Fibroblast of skin of right biceps (primary cell): ENCODE data around the gene DUOX1.
A peak's percentile ranks its signal among the peaks of the same experiment; 100 is the strongest.

Experiments
- DNase-seq: peaks from one replicate; pipeline ENCODE4 v3.0.0-alpha.2; 2013

Gene DUOX1

DNA sequence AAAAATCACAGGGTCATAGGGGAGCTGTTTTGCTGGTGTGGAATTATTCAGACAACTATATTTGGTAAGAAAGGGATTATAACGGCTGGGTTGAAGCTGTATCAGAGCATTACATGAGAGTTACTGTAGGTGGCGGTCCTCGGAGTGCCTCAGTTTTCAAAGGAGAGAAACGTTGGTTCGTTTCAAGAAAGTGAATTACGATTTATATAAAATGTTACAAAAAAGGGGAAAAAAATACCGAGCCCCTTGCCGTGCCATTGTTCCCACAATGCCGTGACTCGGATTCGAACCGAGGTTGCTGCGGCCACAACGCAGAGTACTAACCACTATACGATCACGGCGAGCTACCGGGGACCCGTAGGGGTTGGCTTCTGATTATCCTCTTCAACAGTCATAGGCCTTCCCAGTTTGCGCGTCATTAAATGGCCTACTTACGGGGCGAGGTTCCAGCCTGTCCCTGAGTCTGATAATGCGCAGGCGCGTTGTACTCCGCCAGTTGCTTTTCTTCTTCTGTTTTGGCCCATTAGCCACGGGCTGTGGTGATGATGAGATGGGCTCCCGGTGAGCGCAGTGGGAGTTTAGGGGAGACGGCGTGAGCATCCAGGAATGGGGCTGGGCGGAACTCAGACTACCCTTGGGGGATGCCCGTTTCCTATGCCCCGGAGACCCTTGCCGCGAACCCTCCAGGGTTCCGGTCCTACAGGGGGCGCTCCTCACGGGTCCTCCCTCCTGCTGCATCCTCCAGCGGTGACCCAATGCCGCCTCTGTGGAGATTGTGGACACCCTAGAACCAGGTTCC is 68.7 kb downstream of the DUOX1 start:
- peak; percentile 97 for DNase-seq

DNA sequence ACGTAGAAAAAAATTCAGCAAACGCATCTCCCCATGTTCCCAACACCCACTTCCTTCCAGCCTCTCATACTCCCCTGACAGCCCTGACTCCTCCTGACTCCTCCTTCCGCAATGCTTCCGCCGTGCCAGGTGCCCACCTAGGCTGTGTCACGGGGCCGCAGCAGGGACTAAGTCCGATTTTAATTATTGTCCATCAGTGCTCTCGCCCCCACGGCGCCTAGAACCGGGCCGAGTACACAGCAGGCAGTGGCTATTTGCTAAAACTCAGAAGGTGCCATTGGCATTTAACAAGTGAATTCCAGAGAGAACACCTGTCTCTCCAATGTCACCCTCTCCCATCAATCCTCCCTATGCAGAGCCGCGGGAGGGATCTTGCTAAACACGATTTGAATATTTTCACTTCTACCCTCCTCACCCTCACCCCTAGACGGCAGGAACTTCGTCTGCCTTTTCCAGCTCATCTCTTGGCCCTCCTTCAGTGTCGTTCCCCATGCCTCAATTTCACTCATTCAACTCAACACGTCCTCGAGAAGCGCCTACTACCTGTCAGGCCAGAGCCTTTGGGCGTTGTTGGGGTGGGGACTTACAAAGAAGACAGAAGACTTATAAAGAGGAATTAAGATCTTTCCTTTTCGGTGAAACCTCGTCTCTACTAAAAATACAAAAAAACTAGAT is 69.5 kb downstream of the DUOX1 start:
- no peak for DNase-seq

- DNase-seq, result peak; percentile 98
These were observed 70.4 kb downstream of the DUOX1 start for GRCh38 chr15:45200001-45200798.

GRCh38 chr15:45200799-45201556 is 71.2 kb downstream of the DUOX1 start:
- peak; percentile 86 for DNase-seq

DNA sequence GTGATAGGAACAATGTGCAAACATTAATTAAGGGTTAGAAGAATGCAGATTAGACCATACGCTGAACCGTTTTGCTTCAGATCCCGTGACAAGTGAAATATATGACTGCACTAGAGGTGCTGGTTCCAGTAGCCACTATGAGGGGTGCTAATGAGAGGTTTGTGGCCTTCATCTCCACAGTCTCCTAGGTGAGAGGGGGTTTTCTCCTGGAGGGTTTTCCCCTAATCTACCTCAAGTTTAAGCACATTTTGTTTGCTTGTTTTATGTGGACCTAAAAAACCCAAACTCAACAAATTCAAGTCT is 71.7 kb downstream of the DUOX1 start:
- no peak for DNase-seq

DNA sequence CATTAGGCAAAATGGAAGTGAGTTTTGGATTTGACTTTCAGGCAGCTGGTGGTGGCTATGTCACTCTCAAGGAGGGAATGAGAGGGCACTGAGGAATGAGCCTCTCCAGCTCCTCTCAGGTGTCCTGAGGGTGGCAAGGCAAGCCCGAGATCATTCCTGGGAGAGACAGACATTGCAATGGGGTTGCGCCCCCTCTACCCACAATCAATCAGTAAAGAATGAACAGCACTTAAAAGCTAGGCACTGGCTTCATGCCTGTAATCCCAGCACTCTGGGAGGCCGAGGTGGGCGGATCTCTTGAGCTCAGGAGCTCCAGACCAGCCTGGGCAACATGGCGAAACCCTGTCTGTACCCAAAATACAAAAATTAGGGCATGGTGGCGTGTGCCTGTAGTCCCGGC is 72.1 kb downstream of the DUOX1 start:
- DNase-seq, result no peak

DNA sequence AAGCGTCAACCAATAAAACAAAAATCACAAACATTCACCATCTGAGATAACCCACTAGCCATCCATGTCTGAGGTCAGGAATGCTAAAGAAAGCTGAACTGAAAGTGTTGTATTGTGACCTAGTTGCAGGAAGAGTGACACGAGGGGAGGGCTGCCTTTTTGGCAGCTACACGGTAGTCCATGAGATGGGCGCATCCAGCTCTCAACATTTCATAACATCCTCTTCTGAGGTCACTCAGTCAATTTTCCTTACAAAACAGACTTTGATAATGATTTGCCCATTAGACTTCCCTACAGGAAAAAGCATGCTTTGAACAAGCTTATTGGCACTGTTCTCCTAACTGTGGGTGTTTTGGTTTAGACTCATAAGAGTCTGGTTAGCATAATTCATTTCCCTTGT is 73.4 kb downstream of the DUOX1 start:
- DNase-seq, result no peak

DNA sequence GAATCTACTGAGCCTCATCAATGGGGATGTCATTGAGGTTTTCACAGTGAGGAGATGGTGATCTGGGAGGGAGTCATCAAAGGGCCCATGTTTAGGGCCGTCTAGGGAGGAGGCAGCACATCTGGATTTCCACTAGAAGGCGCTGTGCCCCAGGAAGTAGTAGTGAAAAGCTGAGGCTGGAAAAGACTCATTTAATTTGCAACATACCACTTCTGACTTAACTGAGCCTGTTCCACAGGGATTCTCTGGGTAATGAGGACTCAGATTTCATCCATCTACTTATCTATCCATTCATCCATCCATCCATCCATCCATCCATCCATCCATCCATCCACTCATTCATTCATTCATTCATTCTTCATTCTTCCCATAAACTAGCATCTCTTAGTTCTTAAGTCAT is 75.4 kb downstream of the DUOX1 start:
- DNase-seq, result peak; percentile 64

- no peak for DNase-seq
These were observed 82.7 kb downstream of the DUOX1 start for GRCh38 chr15:45212493-45212892.
